K562 (cell line): ENCODE measurements around the gene SLAIN1.

Experiments used
- EZH2 ChIP-seq: IDR thresholded peaks from 2 replicates; pipeline ENCODE4 v1.6.1; 2012; ENCODE audit warnings: low read depth, mild to moderate bottlenecking, inconsistent platforms, low read length, borderline replicate concordance
- SOX6 ChIP-seq: fragments of 450-650 bp; IDR thresholded peaks from 2 replicates; pipeline ENCODE4 v1.6.1; 2014; ENCODE audit warnings: mild to moderate bottlenecking
- ZNF780A ChIP-seq: fragments of 250-450 bp; sonication (Bioruptor Pico); IDR thresholded peaks from 2 replicates; pipeline ENCODE4 v1.5.0; 2021; ENCODE audit warnings: mild to moderate bottlenecking

- TF ChIP-seq SOX6 (no peak), EZH2 (no peak), ZNF780A (no peak)
These were observed 4.6 kb upstream of the SLAIN1 start for GRCh38 chr13:77692746-77693448.
